Activated CD4-positive, alpha-beta T cell treated with anti-CD3 and anti-CD28 coated beads, Interleukin-2, amount 50 U/mL, for 4 hours (primary cell): ENCODE data around the gene IFNA2.
A peak's percentile ranks its signal among the peaks of the same experiment; 100 is the strongest.
"Not testable (repeated sequence)": the region's sequence is repeated elsewhere in the genome, so short reads cannot be mapped to it uniquely, and the experiment has no call there.

Experiments
- DNase-seq, 2 experiments: peaks; one replicate each; pipeline ENCODE4 v3.0.0-alpha.2; 2020

IFNA2 gene

DNA sequence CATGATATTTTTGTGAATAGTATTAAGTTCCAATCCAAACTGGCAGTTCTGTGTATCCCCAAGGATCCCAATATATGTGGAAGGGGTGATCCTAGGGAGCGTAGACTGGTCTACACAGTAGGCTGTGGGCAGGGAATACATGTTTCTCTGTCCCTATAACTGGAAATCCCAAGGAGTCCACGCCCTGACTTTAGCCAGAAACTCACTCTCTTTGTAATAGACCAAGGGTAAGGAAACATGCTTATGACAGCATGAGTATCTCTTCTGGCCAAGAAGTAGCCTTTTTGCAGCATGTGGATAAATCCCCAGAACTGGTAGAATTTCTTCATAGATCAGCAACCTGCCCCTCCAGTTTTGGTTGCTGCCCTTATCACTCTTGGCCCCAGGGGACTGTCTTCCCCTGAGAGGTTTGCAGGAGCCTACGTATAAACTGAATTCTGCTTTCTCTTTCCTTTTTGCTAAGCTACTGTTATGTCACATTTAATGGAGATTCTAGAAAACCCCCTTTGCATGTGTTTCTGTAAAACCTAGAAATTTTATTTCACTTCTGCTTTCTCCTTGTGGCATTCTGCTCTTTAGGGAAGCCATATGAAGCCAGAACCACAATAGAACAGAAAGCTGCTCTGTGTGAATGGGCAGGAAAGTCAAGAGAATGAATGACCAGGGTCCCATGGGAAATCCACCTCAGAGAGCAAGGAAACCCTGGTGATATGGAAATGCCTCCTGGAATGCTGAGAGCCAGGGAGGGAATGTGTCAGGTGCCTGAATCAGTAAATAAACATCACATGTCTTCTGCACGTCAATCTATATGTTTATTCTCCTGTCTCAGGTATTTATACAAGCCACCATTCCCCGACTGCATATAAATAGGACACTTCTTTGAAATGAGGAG is 3.5 kb downstream of the IFNA2 start:
- no peak for DNase-seq

DNA sequence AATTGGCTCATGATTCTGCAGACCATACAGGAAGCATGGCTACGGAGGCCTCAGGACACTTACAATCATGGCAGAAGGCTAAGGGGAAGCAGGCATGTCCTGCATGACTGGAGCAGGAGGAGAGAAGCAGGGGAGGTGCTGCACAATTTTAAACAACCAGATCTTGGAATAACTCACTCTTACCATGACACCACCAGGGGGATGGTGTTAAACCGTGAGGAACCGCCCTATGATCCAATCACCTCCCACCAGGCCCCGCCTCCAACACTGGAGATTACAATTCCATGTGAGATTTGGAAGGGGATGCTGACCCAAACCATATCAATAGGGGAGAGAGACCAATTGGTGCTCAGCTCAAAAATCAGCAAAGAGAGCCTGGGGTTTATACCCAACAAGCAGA is 13.7 kb downstream of the IFNA2 start:
- DNase-seq, result not testable (repeated sequence)

DNA sequence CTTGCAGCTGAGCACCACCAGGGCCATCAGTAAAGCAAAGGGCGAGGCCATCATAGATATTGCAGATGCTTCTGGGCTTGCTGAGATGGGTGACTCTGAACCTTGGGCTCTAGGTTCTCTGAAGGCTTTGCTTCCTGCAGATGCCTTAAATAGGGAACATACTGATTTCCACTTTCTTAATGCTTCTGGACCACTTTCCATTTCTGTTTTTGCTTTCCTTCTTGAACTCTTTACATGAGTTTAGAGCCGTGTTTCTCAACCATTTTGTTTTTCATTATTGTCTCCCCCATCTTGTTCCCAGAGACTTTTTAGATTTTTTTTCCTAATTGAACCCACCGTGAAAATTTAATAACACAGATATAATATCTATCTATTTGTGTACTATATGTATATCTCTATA is 17.2 kb downstream of the IFNA2 start, which contains the start of gene IFNA13:
Gene IFNA13, minus strand, starts transcription at position 101 of the 400 bp plus-strand sequence. Its CDS starts 47 bp downstream, at position 54.
- DNase-seq, result no peak

DNA sequence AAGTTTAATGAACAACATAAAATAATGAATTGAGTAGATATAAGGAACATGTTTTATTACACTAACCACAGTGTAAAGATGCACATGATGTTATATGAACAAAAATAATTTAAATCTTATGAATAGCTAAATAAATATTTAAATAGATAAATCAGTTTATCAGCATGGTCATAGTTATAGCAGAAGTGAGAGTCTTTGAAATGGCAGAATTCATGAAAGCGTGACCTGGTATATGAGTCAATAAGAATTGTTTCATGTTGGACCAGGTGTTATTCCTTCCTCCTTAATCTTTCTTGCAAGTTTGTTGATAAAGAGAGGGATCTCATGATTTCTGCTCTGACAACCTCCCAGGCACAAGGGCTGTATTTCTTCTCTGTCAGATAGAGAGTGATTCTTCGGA is 18.0 kb downstream of the IFNA2 start:
- DNase-seq, result not testable (repeated sequence)

DNA sequence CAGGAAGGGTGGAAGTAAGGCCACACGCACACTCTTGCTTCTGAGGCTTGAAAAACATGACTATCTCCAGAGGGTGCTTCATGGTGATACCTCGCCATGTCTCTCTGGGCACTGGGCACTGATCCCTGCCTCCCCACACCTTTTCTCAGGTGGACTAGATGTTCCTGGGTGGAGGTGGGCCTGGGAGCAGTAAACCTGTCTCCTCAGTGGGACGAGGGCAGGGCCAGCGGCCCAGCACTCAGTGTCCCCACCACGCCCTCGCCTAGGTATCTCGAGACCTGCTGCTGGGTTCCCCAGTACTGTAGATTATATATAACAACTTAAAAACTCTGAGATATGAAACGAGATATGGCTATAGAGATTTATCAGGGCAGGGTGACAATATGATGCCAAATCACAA is 22.9 kb downstream of the IFNA2 start:
- no peak for DNase-seq

DNA sequence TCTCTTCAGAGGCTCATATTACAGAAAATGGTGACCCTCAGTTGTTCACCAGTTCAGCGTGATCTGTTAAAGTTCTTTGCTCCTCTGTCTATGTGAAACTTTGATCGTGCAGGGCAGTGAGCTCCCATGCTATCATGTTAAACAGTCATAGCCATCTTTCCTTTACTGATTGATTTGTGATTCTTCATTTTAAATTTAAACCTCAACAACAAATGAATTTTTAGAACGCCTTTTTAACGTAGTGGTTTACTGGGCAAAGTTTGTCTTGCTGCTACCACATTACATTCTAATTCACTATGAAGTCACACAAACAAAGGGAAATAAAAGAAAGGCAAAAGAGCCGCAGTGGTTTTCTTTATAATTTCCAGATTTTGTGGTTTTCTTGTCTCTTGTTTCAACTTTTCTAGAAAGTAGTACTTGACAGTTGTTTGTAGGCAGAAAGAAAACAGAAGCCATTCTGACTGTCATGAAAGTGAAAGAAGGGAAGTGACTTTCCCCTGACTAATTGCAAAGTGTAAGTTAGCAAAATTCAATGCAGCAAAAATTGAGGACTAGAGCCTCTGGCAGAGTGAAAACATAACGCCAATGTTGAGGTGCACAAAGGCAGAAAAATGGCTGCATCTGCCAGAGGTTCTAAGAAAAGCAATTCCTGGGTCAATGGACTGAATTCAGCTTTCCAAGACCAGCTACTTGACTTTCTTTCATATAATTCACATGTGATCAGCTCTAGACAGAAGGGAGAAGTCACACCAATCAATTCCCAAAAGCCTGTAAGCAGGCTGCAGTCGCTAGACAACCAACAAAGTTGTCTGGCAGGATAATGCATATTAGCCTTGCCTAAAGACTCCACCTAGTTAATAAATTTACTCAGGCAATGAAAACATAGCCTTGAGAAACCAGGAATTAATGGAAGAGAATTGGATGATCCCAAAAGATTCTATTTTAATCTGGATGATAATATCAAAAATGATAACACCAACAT is 27.4 kb downstream of the IFNA2 start:
- DNase-seq, result no peak

DNA sequence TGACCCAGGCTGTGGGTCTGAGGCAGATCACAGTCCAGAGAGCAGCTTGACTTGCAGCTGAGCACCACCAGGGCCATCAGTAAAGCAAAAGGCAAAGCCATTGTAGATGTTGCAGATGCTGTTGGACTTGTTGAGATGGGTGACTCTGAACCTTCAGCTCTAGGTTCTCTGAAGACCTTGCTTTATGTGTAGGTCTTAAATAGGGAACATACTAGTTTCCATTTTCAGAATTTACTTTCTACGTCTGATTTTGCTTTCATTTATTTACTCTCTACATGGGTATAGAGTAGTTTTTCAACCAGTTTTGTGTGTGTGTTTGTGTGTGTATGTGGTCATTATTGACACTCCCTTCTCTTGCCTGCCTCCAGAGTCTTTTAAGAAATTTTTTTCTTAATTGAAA is 34.4 kb downstream of the IFNA2 start, which contains the start of gene IFNA6:
Gene IFNA6, minus strand, starts transcription at position 101 of the 400 bp plus-strand sequence. Its CDS starts 0 bp downstream, at position 101.
- no peak for DNase-seq

DNA sequence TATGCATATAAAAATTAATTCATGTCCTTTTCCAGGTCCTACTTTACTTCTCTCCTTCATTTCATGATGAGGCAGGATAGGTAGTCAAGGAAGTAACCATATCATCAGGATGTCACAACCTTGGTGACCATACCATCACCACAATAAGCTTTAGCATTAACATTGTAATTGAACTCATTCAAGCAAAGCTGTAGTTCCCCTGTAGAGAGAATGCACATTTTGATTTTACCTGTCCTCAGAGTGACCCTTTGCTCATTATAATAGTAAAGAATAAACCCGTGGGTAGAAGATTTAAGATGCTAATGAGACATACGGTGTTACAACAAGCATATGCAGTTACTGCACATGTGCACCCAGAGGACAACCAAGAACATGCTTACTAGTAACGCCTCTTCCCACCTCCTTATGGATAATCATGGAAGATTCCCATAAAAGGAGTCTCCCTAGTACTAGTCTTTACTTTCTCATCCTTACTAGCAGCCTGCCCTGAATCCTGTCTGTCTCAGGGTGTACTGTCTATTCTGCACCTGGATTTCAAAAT is 36.7 kb downstream of the IFNA2 start:
- no peak for DNase-seq

DNA sequence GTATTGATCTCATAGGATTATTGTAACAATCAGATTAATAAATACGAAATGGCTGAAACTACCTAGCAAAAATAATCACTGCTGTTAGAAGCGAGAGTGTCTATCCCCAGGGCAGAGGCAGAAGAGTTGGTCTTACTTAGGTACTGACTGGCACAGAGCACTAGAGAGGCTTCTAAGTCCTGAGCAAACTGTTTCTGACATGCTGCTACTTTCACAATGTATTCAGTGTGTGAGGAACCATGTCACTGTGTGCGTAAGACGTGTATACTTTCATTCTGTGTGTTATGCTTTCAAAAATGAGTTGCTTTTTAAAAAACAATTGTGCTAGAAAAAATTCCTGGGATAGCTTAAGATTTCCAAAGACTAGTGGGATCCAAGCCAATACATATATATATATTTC is 44.5 kb downstream of the IFNA2 start:
- DNase-seq, result no peak

DNA sequence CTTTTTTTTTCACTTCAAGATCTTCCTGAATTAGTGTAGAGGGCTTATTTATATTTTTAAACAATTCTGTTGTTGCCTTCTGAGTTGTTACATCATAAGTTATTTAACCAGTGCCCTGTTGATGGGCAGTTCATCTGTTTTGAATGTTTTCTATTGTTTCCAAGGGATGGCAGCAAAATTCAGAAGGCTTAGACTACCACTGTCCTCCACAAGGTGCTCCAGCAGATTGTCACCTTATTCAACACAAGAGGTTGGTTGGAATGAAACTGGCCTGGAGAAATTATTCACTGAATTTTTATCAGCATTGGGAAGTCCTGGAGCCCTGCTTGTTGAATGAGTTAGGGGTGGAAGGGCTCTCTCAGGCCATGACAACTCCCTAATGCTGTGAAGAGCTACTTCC is 48.7 kb downstream of the IFNA2 start:
- DNase-seq, result no peak

DNA sequence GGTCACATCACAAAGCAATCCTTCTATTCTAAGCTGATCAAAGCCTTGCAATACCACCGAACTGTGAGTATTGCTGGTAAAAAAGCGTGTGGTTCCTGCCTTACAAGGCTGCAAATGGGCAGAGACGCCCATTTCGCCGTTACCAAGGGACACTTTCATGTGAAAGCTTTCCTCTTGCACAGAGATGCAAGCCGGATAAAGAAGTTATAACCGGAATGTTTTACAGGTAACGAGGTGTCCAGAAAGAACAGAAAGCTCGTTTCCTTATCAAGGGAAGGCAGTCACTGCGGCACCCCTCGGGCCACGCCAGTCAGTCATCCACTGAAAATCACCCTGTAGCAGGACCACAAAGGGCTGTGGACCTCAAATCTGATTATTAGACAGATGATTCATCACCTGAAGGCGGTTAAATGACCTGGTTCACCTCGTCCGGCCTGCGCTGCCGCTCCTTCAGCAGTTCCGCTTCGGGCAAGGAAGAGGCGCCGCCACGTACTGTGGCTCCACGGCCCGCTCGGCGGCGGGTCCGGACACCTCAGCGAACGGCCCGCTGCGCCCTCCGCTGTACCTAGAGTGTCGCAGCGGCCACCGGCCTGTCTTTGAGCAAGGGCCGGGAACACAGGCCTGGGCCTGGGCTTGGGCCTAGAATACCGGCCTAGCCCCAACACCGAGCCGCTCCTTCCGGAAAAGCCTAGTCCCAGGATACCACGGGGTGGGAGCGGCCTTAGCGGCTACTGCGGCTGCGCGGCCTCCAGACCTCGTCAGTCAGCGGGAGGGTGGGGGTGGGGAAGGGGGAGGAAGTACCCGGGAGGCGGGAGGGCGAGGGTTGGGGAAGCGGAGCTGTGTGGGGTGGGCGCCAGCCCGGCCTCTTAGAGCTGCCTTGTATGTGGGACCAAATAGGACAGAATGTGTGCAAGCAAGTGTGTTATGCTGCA is 50.2 kb downstream of the IFNA2 start, which contains the start of gene KLHL9:
Gene KLHL9, minus strand, starts transcription at position 704 of the 932 bp plus-strand sequence. Its CDS starts 545 bp downstream, at position 159.
- DNase-seq, result peak; percentile 77 to 85
